SIG-M5 (cell line): ENCODE results near the gene DCST1.

Experiments
- DNase-seq: peaks from one replicate; lab custom pipeline; 2025; lab: John Stamatoyannopoulos, UW

Gene DCST1

GRCh38 chr1:155052439-155053395 lies 19.1 kb downstream of the DCST1 start:
- no peak for DNase-seq

- no peak for DNase-seq
Observed at GRCh38 chr1:155053531-155054105, 20.0 kb downstream of the DCST1 start.

- no peak for DNase-seq
Observed at GRCh38 chr1:155057104-155057503, 23.5 kb downstream of the DCST1 start.

- no peak for DNase-seq
Observed at GRCh38 chr1:155057788-155058211, 24.2 kb downstream of the DCST1 start.

- no peak for DNase-seq
Observed at GRCh38 chr1:155060736-155061135, 27.1 kb downstream of the DCST1 start.

GRCh38 chr1:155061381-155062150 lies 27.9 kb downstream of the DCST1 start:
- no peak for DNase-seq

- no peak for DNase-seq
Observed at GRCh38 chr1:155062151-155062686, 28.6 kb downstream of the DCST1 start.

GRCh38 chr1:155062702-155063411 lies 29.2 kb downstream of the DCST1 start:
- no peak for DNase-seq

GRCh38 chr1:155063550-155064110 lies 30.0 kb downstream of the DCST1 start, which contains the start of gene EFNA4:
TSS of gene EFNA4 (plus strand) at chr1:155063740. CDS start at chr1:155063824, 84 bp downstream.
- DNase-seq = peak; percentile 52

- no peak for DNase-seq
Observed at GRCh38 chr1:155064111-155064831, 30.6 kb downstream of the DCST1 start.

GRCh38 chr1:155064832-155065429 lies 31.3 kb downstream of the DCST1 start:
- DNase-seq = no peak

GRCh38 chr1:155066777-155067176 lies 33.2 kb downstream of the DCST1 start:
- no peak for DNase-seq

GRCh38 chr1:155068599-155068998 lies 35.0 kb downstream of the DCST1 start:
- DNase-seq = no peak

GRCh38 chr1:155069551-155070157 lies 36.0 kb downstream of the DCST1 start:
- no peak for DNase-seq

GRCh38 chr1:155070158-155070621 lies 36.6 kb downstream of the DCST1 start:
- DNase-seq = no peak

GRCh38 chr1:155070721-155071569 lies 37.3 kb downstream of the DCST1 start:
- DNase-seq = no peak

- DNase-seq = no peak
Observed at GRCh38 chr1:155071701-155072100, 38.1 kb downstream of the DCST1 start.

- no peak for DNase-seq
Observed at GRCh38 chr1:155072531-155073289, 39.1 kb downstream of the DCST1 start.
